Mucosa of descending colon (tissue), 3 donors: ENCODE measurements around the gene RPTOR. TPM values are rescaled to one million over a fixed set of nuclear protein-coding genes. Genes with fewer than 3 reads are reported as not detected.
A peak's percentile ranks its signal among the peaks of the same experiment; 100 is the strongest.

Experiments
- ATAC-seq: fragments of 200-7000 bp; cut with Tn5 transposase; one replicate; pipeline ENCODE4 v1.9.1; 2020; ENCODE audit warnings: mild to moderate bottlenecking, moderate library complexity
- DNase-seq, 3 donors: peaks; one replicate each; pipeline ENCODE4 v3.0.0-alpha.2; 2020
- H3K36me3 ChIP-seq: fragments of 200-600 bp; one replicate; pipeline ENCODE4 v1.8.0; 2021; ENCODE audit warnings: low read depth, mild to moderate bottlenecking
- H3K4me1 ChIP-seq: fragments of 200-600 bp; one replicate; pipeline ENCODE4 v1.8.0; 2021; ENCODE audit warnings: low read depth, mild to moderate bottlenecking
- H3K4me3 ChIP-seq: fragments of 200-600 bp; one replicate; pipeline ENCODE4 v1.8.0; 2021; ENCODE audit warnings: mild to moderate bottlenecking
- H3K9me3 ChIP-seq: fragments of 200-600 bp; one replicate; pipeline ENCODE4 v1.8.0; 2021; ENCODE audit warnings: mild to moderate bottlenecking
- intact Hi-C, 2 donors: fragments of 100-400 bp; cut with DNase I in 1 of 2; cut with micrococcal nuclease in 1 of 2; formaldehyde crosslinking; loops; one replicate each; pipeline versions ENCODE4 v1.11.0 to v1.11.1; 2022; cut with DNase I, micrococcal nuclease
- total RNA-seq, 3 donors: library from RNA; stranded (reverse); fragmentation: NEBNext Ultra II Directional in 2 of 3; extraction: Animal tissue kit (Norgen Biotek cat#: 25700) in 2 of 3; gene quantifications; one replicate each; pipeline versions ENCODE4 v1.2.1 to v1.2.4, GENCODE V29; 2021 to 2023
- TF ChIP-seq, protein P1 (sequence below): fragments of 200-600 bp; IDR thresholded peaks from one replicate; pipeline ENCODE4 v1.8.0; 2022; ENCODE audit warnings: antibody characterized with exemption, mild to moderate bottlenecking
- donor health status: DM: no; HTN: no; CAD: no; lungs with moderate emphysema.
- donor health status: DM: no; HTN: no; CAD: no.
- donor health status: DM: no; HTN: yes; CAD: no.

RPTOR gene
- total RNA-seq, 3 donors from 2014 or later, result 30.5 to 44.4 (median 37.2) TPM

DNA sequence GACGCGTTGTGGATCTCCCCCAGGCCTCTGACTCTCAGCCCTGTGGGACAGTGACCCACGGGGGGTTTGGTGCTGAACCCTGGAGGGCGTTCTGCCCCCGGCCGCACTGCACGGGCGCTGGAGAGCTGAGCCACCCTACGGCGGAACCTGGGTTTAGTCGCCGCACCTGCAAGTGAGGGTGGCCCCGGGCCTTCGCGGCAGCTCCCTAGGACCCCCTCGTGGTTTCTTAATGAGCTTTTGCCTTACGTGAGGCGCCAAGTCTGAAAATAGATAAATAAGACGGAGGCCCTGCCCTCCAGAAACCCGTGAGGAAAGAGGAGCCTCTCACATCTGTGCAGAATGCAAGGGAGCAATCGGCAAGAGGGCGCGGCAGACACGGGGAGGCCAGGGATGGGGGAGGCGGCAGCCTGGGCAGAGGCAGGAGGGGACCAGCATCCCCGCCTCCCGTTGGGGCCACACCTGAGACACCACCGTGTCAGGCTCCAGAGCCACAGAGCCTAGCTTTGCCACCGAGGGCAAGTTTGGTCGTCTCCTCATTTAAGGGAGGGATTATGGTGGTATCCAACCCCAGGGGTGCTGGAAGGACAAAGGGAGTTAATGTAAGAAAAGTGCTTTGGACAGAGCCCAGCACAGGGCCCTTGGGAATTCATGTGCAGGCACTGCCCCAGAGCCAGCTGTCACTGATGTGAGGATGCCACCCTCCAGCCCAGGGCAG is 293.8 kb downstream of the RPTOR start:
- intact Hi-C loops, result no loop called here
- H3K9me3 ChIP-seq, result no peaks in the 10 kb centered on the region
- DNase-seq (peak in 2 of 3 donors; percentile 17 to 35), ATAC-seq (no peak)
- TF ChIP-seq, protein P1, sequence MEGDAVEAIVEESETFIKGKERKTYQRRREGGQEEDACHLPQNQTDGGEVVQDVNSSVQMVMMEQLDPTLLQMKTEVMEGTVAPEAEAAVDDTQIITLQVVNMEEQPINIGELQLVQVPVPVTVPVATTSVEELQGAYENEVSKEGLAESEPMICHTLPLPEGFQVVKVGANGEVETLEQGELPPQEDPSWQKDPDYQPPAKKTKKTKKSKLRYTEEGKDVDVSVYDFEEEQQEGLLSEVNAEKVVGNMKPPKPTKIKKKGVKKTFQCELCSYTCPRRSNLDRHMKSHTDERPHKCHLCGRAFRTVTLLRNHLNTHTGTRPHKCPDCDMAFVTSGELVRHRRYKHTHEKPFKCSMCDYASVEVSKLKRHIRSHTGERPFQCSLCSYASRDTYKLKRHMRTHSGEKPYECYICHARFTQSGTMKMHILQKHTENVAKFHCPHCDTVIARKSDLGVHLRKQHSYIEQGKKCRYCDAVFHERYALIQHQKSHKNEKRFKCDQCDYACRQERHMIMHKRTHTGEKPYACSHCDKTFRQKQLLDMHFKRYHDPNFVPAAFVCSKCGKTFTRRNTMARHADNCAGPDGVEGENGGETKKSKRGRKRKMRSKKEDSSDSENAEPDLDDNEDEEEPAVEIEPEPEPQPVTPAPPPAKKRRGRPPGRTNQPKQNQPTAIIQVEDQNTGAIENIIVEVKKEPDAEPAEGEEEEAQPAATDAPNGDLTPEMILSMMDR, result no peak
- H3K36me3 ChIP-seq, result no peaks in the 10 kb centered on the region
- H3K4me3 ChIP-seq, result no peak overlapping the region
- no peaks in the 10 kb centered on the region for H3K4me1 ChIP-seq

DNA sequence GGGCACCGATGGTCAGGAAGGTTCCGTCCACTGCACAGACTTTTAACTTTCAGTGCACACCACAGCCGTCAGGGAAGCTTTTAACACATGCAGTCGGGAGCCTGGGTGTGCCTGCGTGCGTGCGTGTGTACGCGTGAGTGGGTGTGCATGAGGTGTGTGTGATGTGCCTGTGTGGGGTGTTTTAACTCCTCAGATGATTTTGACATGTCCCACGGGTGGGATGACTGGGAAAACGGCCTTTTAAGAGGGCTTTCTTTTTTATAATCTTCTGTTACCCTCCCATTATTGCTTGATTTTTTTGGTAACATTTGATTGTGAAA is 294.3 kb downstream of the RPTOR start:
- TF ChIP-seq, protein P1, result no peak
- DNase-seq (peak in 2 of 3 donors; percentile 10 to 28), ATAC-seq (no peak)
- H3K9me3 ChIP-seq, result no peaks in the 10 kb centered on the region
- H3K4me1 ChIP-seq, result no peaks in the 10 kb centered on the region
- intact Hi-C loops, result no loop called here
- no peak overlapping the region for H3K4me3 ChIP-seq
- H3K36me3 ChIP-seq, result no peaks in the 10 kb centered on the region

DNA sequence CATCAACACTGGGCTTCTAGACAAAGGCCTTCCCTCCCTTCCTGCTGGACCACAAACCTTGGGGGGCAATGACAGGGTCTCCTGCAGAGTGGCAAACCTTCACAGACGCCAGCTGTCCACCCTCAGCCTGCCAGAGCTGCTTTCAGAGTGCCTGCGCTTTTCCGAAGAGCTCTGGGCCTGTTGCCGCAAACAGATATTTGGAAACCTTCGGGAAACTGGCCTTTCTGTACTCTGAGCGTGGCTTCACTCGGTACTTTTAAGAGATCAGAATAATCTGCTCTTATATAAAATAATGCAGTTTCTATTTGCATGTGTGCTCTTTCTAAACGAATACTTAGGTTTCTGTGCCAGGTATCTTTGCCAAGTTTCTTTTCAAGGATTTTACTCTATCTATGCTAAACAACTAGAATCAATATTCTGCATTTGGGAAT is 294.9 kb downstream of the RPTOR start:
- TF ChIP-seq, protein P1, result no peak
- Histone ChIP-seq H3K36me3 (no peaks in the 10 kb centered on the region), H3K4me3 (no peak overlapping the region), H3K9me3 (no peaks in the 10 kb centered on the region), H3K4me1 (no peaks in the 10 kb centered on the region)
- intact Hi-C loops, result no loop called here
- peak in 2 of 3 donors; percentile 10 to 11 for DNase-seq
- ATAC-seq, result no peak

DNA sequence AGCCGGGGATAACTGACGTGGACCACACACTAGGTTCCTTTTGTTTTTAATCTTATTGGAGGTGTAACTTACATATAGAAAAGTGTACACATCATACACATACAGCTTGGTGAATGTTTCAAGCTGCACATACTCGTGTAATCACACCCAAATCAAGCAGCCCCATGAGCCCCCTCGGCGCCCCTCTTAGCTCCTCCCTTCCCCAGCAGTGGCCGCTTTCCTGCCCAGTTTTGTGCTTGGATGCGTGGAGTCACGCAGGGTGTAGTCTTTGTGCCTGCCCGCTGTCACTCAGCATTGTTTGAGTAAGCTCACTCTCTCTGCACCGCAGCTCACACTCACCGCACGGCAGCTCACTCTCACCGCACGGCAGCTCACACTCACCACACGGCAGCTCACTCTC is 295.3 kb downstream of the RPTOR start:
- DNase-seq (peak in 1 of 3 donors; percentile 12), ATAC-seq (no peak)
- Histone ChIP-seq H3K36me3 (no peaks in the 10 kb centered on the region), H3K4me3 (no peak overlapping the region), H3K9me3 (no peaks in the 10 kb centered on the region), H3K4me1 (no peaks in the 10 kb centered on the region)
- TF ChIP-seq, protein P1, result no peak
- intact Hi-C loops, result no loop called here

DNA sequence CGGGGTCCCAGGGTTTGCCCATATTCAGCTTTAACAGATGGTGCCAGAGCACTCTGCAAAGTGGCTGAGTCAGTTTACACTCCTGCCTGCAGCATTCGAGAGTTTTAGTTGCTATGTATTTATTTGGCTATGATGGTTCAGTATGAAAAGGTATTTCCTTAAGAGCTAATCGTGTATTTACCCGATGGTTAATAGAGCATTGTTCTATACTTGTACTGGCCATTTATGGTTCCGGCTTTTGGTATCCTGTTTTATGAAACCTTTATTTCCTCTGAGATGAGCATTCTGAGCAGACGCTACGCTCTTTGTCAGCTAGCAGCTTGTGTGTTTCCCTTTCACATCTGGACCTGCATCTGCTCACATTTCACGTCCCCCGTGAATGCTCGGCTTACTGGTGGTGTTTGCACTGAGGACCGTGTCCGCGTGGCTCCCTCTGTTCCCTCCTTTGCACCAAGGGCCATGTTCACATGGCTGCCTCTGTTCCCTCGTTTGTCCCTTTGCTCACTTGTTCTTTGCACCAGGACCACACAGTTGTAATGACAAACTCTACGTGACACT is 297.9 kb downstream of the RPTOR start:
- DNase-seq (no peak), ATAC-seq (no peak)
- Histone ChIP-seq H3K4me3 (no peak overlapping the region), H3K36me3 (no peaks in the 10 kb centered on the region), H3K9me3 (no peaks in the 10 kb centered on the region), H3K4me1 (peaks cover 6% of the 10 kb centered on the region)
- intact Hi-C loops, result no loop called here
- TF ChIP-seq, protein P1, result no peak
